ENCODE results near the gene CCNL1.
"Not testable (repeated sequence)": the region's sequence is repeated elsewhere in the genome, so short reads cannot be mapped to it uniquely, and the experiment has no call there.

Gene CCNL1

DNA sequence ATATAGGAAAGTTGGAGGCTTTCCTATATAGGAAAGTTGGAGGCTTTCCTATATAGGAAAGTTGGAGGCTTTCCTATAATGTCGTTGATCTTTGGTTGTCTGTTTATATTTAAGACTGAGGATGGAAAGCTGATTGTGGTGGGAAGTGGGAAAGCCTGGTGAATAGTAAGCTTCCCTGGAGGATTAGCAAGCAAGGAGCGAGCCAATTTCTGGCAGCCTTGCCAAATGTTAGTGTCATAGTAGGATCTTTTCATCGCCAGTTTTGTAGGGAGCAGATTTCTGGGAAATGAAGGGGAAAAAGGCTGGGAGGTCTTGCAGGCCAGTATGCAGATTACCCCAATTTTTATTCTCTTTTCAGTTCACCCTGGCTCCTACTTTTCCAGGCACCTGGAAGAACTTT, 39.9 kb upstream of the CCNL1 start:
- no peak for DNase-seq (ENCODE audit: extremely low spot score)
- TF ChIP-seq FOXM1 (IDR thresholded peaks at IDR 0.05; ENCODE audit: borderline replicate concordance) (no peak), L3MBTL2 (conservative IDR thresholded peaks at IDR 0.05) (no peak), ZNF384 (IDR thresholded peaks at IDR 0.05) (no peak), ARNT (IDR thresholded peaks at IDR 0.05) (no peak), SP1 (IDR thresholded peaks at IDR 0.05) (no peak), HDGF (IDR thresholded peaks at IDR 0.05; ENCODE audit: borderline replicate concordance) (no peak), FOXA1 (IDR thresholded peaks at IDR 0.05) (no peak), NFRKB (IDR thresholded peaks at IDR 0.05) (no peak), FOXK2 (IDR thresholded peaks at IDR 0.05) (no peak), CTBP1 (IDR thresholded peaks at IDR 0.05; ENCODE audit: borderline replicate concordance) (no peak), TARDBP (IDR thresholded peaks at IDR 0.05) (no peak), BHLHE40 (IDR thresholded peaks at IDR 0.05; ENCODE audit: borderline replicate concordance) (no peak), SUZ12 (IDR thresholded peaks at IDR 0.05) (no peak), ELF4 (IDR thresholded peaks at IDR 0.05) (no peak), LEF1 (IDR thresholded peaks at IDR 0.05; ENCODE audit: borderline replicate concordance) (no peak)
- TF ChIP-seq, protein P1, sequence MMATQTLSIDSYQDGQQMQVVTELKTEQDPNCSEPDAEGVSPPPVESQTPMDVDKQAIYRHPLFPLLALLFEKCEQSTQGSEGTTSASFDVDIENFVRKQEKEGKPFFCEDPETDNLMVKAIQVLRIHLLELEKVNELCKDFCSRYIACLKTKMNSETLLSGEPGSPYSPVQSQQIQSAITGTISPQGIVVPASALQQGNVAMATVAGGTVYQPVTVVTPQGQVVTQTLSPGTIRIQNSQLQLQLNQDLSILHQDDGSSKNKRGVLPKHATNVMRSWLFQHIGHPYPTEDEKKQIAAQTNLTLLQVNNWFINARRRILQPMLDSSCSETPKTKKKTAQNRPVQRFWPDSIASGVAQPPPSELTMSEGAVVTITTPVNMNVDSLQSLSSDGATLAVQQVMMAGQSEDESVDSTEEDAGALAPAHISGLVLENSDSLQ (IDR thresholded peaks at IDR 0.05), result no peak
- CTCF ChIA-PET, result no interaction called here
- POLR2A ChIA-PET, result no interaction called here

DNA sequence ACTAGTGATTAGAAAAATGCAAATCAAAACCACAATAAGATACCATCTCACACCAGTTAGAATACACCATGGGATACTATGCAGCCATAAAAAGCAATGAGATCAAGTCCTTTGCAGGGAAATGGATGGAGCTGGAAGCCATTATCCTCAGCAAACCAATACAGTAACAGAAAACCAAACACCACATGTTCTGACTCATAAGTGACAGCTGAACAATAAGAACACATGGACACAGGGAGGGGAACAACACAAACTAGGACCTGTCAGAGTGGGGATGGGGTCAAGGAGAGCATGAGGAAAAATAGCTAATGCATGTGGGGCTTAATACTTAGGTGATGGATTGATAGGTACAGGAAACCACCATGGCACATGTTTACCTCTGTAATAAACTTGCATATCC, 36.0 kb upstream of the CCNL1 start:
- ChIA-PET CTCF (no interaction called here), POLR2A (no interaction called here)
- no peak for DNase-seq (ENCODE audit: extremely low spot score)
- TF ChIP-seq FOXA1 (IDR thresholded peaks at IDR 0.05) (no peak), FOXK2 (IDR thresholded peaks at IDR 0.05) (no peak)

- CTCF ChIA-PET; DNase-seq (ENCODE audit: extremely low spot score); POLR2A ChIA-PET: not testable (repeated sequence)
Observed at GRCh38 chr3:157191149-157191548, 31.2 kb upstream of the CCNL1 start.

DNA sequence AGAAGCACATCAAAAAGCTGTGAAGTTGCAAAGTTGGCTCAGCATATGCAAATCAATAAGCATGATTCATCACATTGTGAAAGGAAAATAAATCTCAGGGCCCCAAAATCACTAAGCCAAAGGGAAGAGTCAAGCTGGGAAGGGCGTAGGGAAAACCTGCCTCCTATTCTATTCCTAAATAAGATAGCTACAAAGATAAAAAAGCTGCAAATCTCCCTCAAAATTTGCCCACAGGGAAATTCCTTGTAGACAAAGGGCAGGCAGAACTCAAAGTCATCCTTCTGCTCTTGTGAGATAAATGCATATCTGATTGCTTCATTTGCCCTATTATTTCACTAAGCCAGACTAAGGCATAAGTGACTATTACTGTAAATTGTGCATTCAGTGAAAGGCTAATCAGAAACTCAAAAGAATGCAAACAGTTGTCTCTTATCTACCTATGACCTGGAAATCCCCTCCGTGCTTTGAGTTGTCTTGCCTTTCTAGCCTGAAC, 30.5 kb upstream of the CCNL1 start:
- no peak for DNase-seq (ENCODE audit: extremely low spot score)
- CTCF ChIA-PET, result no interaction called here
- POLR2A ChIA-PET, result no interaction called here
- TF ChIP-seq ARNT (IDR thresholded peaks at IDR 0.05) (no peak), SP1 (IDR thresholded peaks at IDR 0.05) (no peak), NFRKB (IDR thresholded peaks at IDR 0.05) (no peak), SUZ12 (IDR thresholded peaks at IDR 0.05) (no peak), FOXA1 (IDR thresholded peaks at IDR 0.05) (no peak), FOXM1 (IDR thresholded peaks at IDR 0.05; ENCODE audit: borderline replicate concordance) (no peak), FOXK2 (IDR thresholded peaks at IDR 0.05) (no peak), L3MBTL2 (conservative IDR thresholded peaks at IDR 0.05) (no peak), BHLHE40 (IDR thresholded peaks at IDR 0.05; ENCODE audit: borderline replicate concordance) (no peak)
- TF ChIP-seq, protein P1 (IDR thresholded peaks at IDR 0.05), result no peak

DNA sequence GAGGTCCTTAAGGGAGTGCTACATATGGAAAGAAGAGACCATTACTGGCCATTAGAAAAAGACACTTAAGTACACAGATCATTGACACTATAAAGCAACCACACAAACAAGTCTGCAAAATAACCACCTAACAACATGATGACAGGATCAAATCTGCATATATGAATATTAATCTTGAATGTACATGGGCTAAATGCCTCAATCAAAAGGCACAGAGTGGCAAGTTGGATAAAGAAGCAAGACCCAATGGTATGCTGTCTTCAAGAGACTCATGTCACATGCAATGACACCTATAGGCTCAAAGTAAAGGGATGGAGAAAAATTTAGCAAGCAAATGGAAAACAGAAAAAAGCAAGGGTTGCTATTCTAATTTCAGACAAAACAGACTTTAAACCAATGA, 28.4 kb upstream of the CCNL1 start:
- TF ChIP-seq NFRKB (IDR thresholded peaks at IDR 0.05) (no peak), L3MBTL2 (conservative IDR thresholded peaks at IDR 0.05) (peak; percentile 24; the same call in 1 of the 2 replicates)
- ChIA-PET CTCF (no interaction called here), POLR2A (no interaction called here)
- no peak for DNase-seq (ENCODE audit: extremely low spot score)

GRCh38 chr3:157182879-157183278, 22.9 kb upstream of the CCNL1 start:
- CTCF ChIA-PET, result no interaction called here
- POLR2A ChIA-PET, result no interaction called here
- no peak for DNase-seq (ENCODE audit: extremely low spot score)
- no peak for TF ChIP-seq HDGF (IDR thresholded peaks at IDR 0.05; ENCODE audit: borderline replicate concordance)
- no peak for TF ChIP-seq FOXK2 (IDR thresholded peaks at IDR 0.05)
- TF ChIP-seq L3MBTL2 (conservative IDR thresholded peaks at IDR 0.05), result no peak
- TF ChIP-seq SP1 (IDR thresholded peaks at IDR 0.05), result no peak
- TF ChIP-seq BHLHE40 (IDR thresholded peaks at IDR 0.05; ENCODE audit: borderline replicate concordance), result no peak
- no peak for TF ChIP-seq NFRKB (IDR thresholded peaks at IDR 0.05)
- no peak for TF ChIP-seq FOXM1 (IDR thresholded peaks at IDR 0.05; ENCODE audit: borderline replicate concordance)
- no peak for TF ChIP-seq ELF4 (IDR thresholded peaks at IDR 0.05)
- TF ChIP-seq FOXA1 (IDR thresholded peaks at IDR 0.05), result no peak
- TF ChIP-seq CTBP1 (IDR thresholded peaks at IDR 0.05; ENCODE audit: borderline replicate concordance), result no peak
- no peak for TF ChIP-seq LEF1 (IDR thresholded peaks at IDR 0.05; ENCODE audit: borderline replicate concordance)
- TF ChIP-seq TARDBP (IDR thresholded peaks at IDR 0.05), result no peak
- TF ChIP-seq, protein P1 (IDR thresholded peaks at IDR 0.05), result no peak
- TF ChIP-seq ZNF384 (IDR thresholded peaks at IDR 0.05), result no peak
- TF ChIP-seq ARNT (IDR thresholded peaks at IDR 0.05), result no peak

GRCh38 chr3:157180262-157180661, 20.3 kb upstream of the CCNL1 start:
- TF ChIP-seq L3MBTL2 (conservative IDR thresholded peaks at IDR 0.05), result no peak
- no peak for TF ChIP-seq SP1 (IDR thresholded peaks at IDR 0.05)
- no peak for TF ChIP-seq FOXA1 (IDR thresholded peaks at IDR 0.05)
- TF ChIP-seq SUZ12 (IDR thresholded peaks at IDR 0.05), result no peak
- no peak for TF ChIP-seq LEF1 (IDR thresholded peaks at IDR 0.05; ENCODE audit: borderline replicate concordance)
- TF ChIP-seq CTBP1 (IDR thresholded peaks at IDR 0.05; ENCODE audit: borderline replicate concordance), result no peak
- TF ChIP-seq ZNF384 (IDR thresholded peaks at IDR 0.05), result no peak
- TF ChIP-seq, protein P1 (IDR thresholded peaks at IDR 0.05), result no peak
- TF ChIP-seq BHLHE40 (IDR thresholded peaks at IDR 0.05; ENCODE audit: borderline replicate concordance), result no peak
- TF ChIP-seq ARNT (IDR thresholded peaks at IDR 0.05), result no peak
- no peak for TF ChIP-seq HDGF (IDR thresholded peaks at IDR 0.05; ENCODE audit: borderline replicate concordance)
- TF ChIP-seq ELF4 (IDR thresholded peaks at IDR 0.05), result no peak
- no peak for TF ChIP-seq NFRKB (IDR thresholded peaks at IDR 0.05)
- TF ChIP-seq FOXK2 (IDR thresholded peaks at IDR 0.05), result no peak
- TF ChIP-seq TARDBP (IDR thresholded peaks at IDR 0.05), result no peak
- TF ChIP-seq FOXM1 (IDR thresholded peaks at IDR 0.05; ENCODE audit: borderline replicate concordance), result no peak
- DNase-seq (ENCODE audit: extremely low spot score), result no peak
- ChIA-PET POLR2A (no interaction called here), CTCF (no interaction called here)

All from HEK293T (cell line).